ENCODE measurements around the gene SLC39A7.

DNA sequence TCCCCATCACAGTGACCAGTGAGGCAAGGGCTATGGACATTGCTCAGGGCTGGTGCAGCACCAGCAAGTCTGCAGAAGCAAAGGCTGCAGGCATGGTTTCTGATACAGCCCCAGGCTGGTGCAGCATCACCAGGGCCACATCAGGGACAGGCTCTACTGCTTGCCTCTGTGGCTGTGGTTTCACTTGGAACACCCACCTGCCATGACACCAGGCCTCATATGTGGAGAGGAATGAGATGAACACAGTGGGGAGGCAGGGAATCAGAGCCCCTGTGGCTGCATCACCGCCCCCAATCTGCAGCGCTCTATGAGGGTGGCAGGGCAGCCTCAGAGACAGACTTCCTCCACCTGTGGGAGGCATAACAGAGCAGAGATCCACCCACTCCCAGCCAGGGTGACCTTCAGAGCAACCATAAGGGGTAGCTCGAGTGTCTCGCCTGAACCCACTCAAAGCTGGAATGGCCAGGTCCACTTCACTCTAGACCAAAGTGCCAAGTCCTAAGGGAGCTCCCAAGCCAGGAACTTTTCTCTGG lies 15.5 kb downstream of the SLC39A7 start:
- TF ChIP-seq POLR2A (IDR thresholded peaks at IDR 0.05) (no peak), CTCF (IDR thresholded peaks at IDR 0.05) (no peak)

Measured in thyroid gland (tissue), 4 donors.